PFSK-1 (cell line): Measurements from ENCODE around the gene ARSD.

ENCODE experiments used
- FOXP2 ChIP-seq: optimal IDR thresholded peaks from 2 replicates; pipeline ENCODE3; 2011; ENCODE audit warnings: borderline replicate concordance, control low read depth, inconsistent platforms; ENCODE audit not compliant: insufficient read depth; ENCODE audit errors: extremely low read length, extremely low read depth
- POLR2AphosphoS5 ChIP-seq: IDR thresholded peaks from 2 replicates; pipeline ENCODE4 v1.6.1; 2012; ENCODE audit warnings: low read depth, mild to moderate bottlenecking, control low read depth, low read length, moderate library complexity
- SIN3A ChIP-seq: IDR thresholded peaks from 2 replicates; pipeline ENCODE4 v1.6.1; 2012; ENCODE audit warnings: mild to moderate bottlenecking, low read length, moderate library complexity, borderline replicate concordance; ENCODE audit not compliant: insufficient read depth
- TAF1 ChIP-seq: IDR thresholded peaks from 2 replicates; pipeline ENCODE4 v1.6.1; 2012; ENCODE audit warnings: low read length, control low read depth, borderline replicate concordance; ENCODE audit not compliant: insufficient read depth
- TF ChIP-seq, protein P1 (sequence below), 2 experiments: IDR thresholded peaks; 2 replicates each; pipeline versions ENCODE4 v1.6.1 to v1.8.0; 2011 to 2012; ENCODE audit warnings: low read depth in 2 of 2, low read length in 2 of 2, control low read depth in 1 of 2, inconsistent platforms in 1 of 2, mild to moderate bottlenecking in 1 of 2, moderate library complexity in 1 of 2; ENCODE audit not compliant: insufficient read depth in 1 of 2

The ARSD gene

GRCh38 chrX:2855761-2856160 lies 73.4 kb downstream of the ARSD start:
- no peak for TF ChIP-seq POLR2AphosphoS5
- TF ChIP-seq, protein P1, sequence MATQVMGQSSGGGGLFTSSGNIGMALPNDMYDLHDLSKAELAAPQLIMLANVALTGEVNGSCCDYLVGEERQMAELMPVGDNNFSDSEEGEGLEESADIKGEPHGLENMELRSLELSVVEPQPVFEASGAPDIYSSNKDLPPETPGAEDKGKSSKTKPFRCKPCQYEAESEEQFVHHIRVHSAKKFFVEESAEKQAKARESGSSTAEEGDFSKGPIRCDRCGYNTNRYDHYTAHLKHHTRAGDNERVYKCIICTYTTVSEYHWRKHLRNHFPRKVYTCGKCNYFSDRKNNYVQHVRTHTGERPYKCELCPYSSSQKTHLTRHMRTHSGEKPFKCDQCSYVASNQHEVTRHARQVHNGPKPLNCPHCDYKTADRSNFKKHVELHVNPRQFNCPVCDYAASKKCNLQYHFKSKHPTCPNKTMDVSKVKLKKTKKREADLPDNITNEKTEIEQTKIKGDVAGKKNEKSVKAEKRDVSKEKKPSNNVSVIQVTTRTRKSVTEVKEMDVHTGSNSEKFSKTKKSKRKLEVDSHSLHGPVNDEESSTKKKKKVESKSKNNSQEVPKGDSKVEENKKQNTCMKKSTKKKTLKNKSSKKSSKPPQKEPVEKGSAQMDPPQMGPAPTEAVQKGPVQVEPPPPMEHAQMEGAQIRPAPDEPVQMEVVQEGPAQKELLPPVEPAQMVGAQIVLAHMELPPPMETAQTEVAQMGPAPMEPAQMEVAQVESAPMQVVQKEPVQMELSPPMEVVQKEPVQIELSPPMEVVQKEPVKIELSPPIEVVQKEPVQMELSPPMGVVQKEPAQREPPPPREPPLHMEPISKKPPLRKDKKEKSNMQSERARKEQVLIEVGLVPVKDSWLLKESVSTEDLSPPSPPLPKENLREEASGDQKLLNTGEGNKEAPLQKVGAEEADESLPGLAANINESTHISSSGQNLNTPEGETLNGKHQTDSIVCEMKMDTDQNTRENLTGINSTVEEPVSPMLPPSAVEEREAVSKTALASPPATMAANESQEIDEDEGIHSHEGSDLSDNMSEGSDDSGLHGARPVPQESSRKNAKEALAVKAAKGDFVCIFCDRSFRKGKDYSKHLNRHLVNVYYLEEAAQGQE (IDR thresholded peaks at IDR 0.05; ENCODE audit: insufficient read depth in 1 of 2, low read depth in 2 of 2, low read length in 2 of 2), result no peak
- TF ChIP-seq TAF1, result no peak
- no peak for TF ChIP-seq FOXP2
- TF ChIP-seq SIN3A, result no peak

DNA sequence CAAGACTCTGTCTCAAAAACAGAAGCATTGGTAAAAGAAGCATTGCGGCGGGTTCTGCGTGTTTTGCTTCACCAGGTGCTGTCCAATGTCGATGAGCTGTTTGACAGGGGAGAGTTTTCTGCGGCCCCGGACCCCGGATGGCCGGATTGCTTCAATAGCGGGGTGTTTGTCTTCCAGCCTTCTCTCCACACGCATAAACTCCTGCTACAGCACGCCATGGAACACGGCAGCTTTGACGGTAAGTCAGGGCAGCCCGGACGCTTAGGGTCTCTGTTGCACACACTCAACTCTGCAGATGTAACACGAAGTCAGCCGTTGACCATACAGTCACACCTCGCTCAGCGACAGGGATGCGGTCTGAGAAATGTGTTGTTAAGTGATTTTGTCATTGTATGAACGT lies 74.2 kb downstream of the ARSD start:
- TF ChIP-seq POLR2AphosphoS5 (no peak), FOXP2 (no peak), TAF1 (no peak), SIN3A (no peak)
- TF ChIP-seq, protein P1 (IDR thresholded peaks at IDR 0.05; ENCODE audit: insufficient read depth in 1 of 2, low read depth in 2 of 2, low read length in 2 of 2), result no peak
